ENCODE measurements around the gene ITPRID1. TPM values are rescaled to one million over a fixed set of nuclear protein-coding genes. Genes with fewer than 3 reads are reported as not detected.

Gene ITPRID1
- total RNA-seq, 1 experiment from 2014 or later = 1.2 TPM

- H3K27ac ChIP-seq (ENCODE audit: insufficient read length, low read depth, low read length) = peak overlapping the region; percentile 76
- H3K27ac Mint-ChIP-seq = peak overlapping the region in 2 of 3 experiments; percentile 32 to 61; a peak in 2 of 7 replicates
Observed at GRCh38 chr7:31493714-31494181, 20.1 kb upstream of the ITPRID1 start.

More at GRCh38 chr7:31493714-31494181, 20.1 kb upstream of the ITPRID1 start:
- no peak overlapping the region for H4K8ac ChIP-seq (replicated peaks; ENCODE audit: insufficient read length, low read depth, low read length)
- peaks cover 16 to 28% of the 10 kb centered on the region in 2 experiments for H3K4me1 Mint-ChIP-seq
- H2BK20ac ChIP-seq (ENCODE audit: low read depth, low read length, poor library complexity, severe bottlenecking) = no peak overlapping the region
- no peak overlapping the region for H3K18ac ChIP-seq (ENCODE audit: insufficient read length, low read depth, low read length)
- no peak overlapping the region for H3K4me2 ChIP-seq (ENCODE audit: insufficient read depth, insufficient read length, low read length)
- peaks cover 10% of the 10 kb centered on the region for H3K4me1 ChIP-seq (ENCODE audit: insufficient read depth, low read length)
- H4K5ac ChIP-seq (ENCODE audit: insufficient read length, low read depth, low read length) = no peak overlapping the region
- H3K23me2 ChIP-seq (ENCODE audit: insufficient read length, low read depth, low read length, poor library complexity, severe bottlenecking) = no peaks in the 10 kb centered on the region
- H3K9me3 ChIP-seq (ENCODE audit: control insufficient read depth, low read depth, low read length) = no peaks in the 10 kb centered on the region
- no peak overlapping the region for H2BK5ac ChIP-seq (ENCODE audit: insufficient read length, low read length)
- H3K23ac ChIP-seq (ENCODE audit: insufficient read length, low read depth, low read length) = no peak overlapping the region
- H3K9ac ChIP-seq (ENCODE audit: extremely low read depth, insufficient read length, low read length) = no peak overlapping the region
- TF ChIP-seq CTCF (conservative IDR thresholded peaks at IDR 0.05) = no peak
- peak; percentile 61 for DNase-seq
- H4K91ac ChIP-seq (ENCODE audit: insufficient read length, low read depth, low read length) = no peak overlapping the region
- H3K56ac ChIP-seq (ENCODE audit: insufficient read length, low read depth, low read length) = no peak overlapping the region
- H3K36me3 Mint-ChIP-seq (ENCODE audit: insufficient read depth in 1 of 3, low read depth in 3 of 3) = no peaks in the 10 kb centered on the region; a peak in 1 of 7 replicates
- no peaks in the 10 kb centered on the region for H4K20me1 ChIP-seq (ENCODE audit: control insufficient read depth, insufficient read depth, insufficient read length)
- WGBS (ENCODE audit: extremely low coverage, insufficient read length, low lambda C conversion rate) = no CpG with 5 or more reads among the region's 3 CpGs
- no peaks in the 10 kb centered on the region; a peak in 1 of 5 replicates for H3K9me3 Mint-ChIP-seq
- H3K14ac ChIP-seq (ENCODE audit: insufficient read depth, low read length) = no peak overlapping the region
- H3K27me3 ChIP-seq (ENCODE audit: insufficient read depth, low read length) = no peaks in the 10 kb centered on the region
- no peak overlapping the region for H3K4me3 Mint-ChIP-seq
- H3K27me3 Mint-ChIP-seq (ENCODE audit: low read depth) = no peaks in the 10 kb centered on the region
- H3K4ac ChIP-seq (ENCODE audit: low read depth, low read length) = no peak overlapping the region
- no peak overlapping the region for H2BK12ac ChIP-seq (ENCODE audit: insufficient read length, low read depth, low read length)
- no peak overlapping the region for H2BK15ac ChIP-seq (ENCODE audit: low read depth, low read length)
- no peaks in the 10 kb centered on the region for H3K79me1 ChIP-seq (ENCODE audit: insufficient read depth, low read depth, low read length, poor library complexity, severe bottlenecking)
- no peak overlapping the region for H2AFZ ChIP-seq (ENCODE audit: low read length)
- H2BK120ac ChIP-seq (ENCODE audit: low read depth, low read length, poor library complexity, severe bottlenecking) = no peak overlapping the region
- H2AK5ac ChIP-seq (ENCODE audit: insufficient read length, low read length) = no peak overlapping the region
- no peak overlapping the region for H3T11ph ChIP-seq (ENCODE audit: low read length)
- no peaks in the 10 kb centered on the region for H3K79me2 ChIP-seq (ENCODE audit: insufficient read depth, low read length)
